ENCODE results near the gene ZC3H4.

Gene ZC3H4

GRCh38 chr19:47133021-47133471 is 19.5 kb upstream of the ZC3H4 start:
- no peak for DNase-seq (ENCODE audit: low read depth, low spot score)

- DNase-seq (ENCODE audit: low read depth, low spot score) = no peak
Observed at GRCh38 chr19:47132194-47132852, 18.7 kb upstream of the ZC3H4 start.

- peak; percentile 83 for DNase-seq (ENCODE audit: low read depth, low spot score)
Observed at GRCh38 chr19:47130589-47131227, 17.1 kb upstream of the ZC3H4 start, which contains the start of gene SAE1. Gene SAE1, plus strand, starts transcription at chr19:47130835. Its CDS starts 96 bp downstream, at chr19:47130931.

GRCh38 chr19:47130120-47130588 is 16.6 kb upstream of the ZC3H4 start:
- no peak for DNase-seq (ENCODE audit: low read depth, low spot score)

GRCh38 chr19:47129579-47129978 is 16.0 kb upstream of the ZC3H4 start:
- no peak for DNase-seq (ENCODE audit: low read depth, low spot score)

- DNase-seq (ENCODE audit: low read depth, low spot score) = no peak
Observed at GRCh38 chr19:47125669-47125938, 12.0 kb upstream of the ZC3H4 start.

GRCh38 chr19:47124937-47125668 is 11.5 kb upstream of the ZC3H4 start:
- DNase-seq (ENCODE audit: low read depth, low spot score) = no peak

- DNase-seq (ENCODE audit: low read depth, low spot score) = no peak
Observed at GRCh38 chr19:47123406-47123805, 9.8 kb upstream of the ZC3H4 start.

GRCh38 chr19:47122359-47123335 is 9.1 kb upstream of the ZC3H4 start:
- no peak for DNase-seq (ENCODE audit: low read depth, low spot score)

GRCh38 chr19:47120470-47121067 is 7.0 kb upstream of the ZC3H4 start:
- DNase-seq (ENCODE audit: low read depth, low spot score) = no peak

GRCh38 chr19:47113850-47114651 is 475 bp upstream of the ZC3H4 start:
- DNase-seq (ENCODE audit: low read depth, low spot score) = no peak

- DNase-seq (ENCODE audit: low read depth, low spot score) = peak; percentile 76
Observed at GRCh38 chr19:47112166-47112996, 1.2 kb downstream of the ZC3H4 start.

GRCh38 chr19:47111682-47112165 is 1.9 kb downstream of the ZC3H4 start:
- DNase-seq (ENCODE audit: low read depth, low spot score) = no peak

- DNase-seq (ENCODE audit: low read depth, low spot score) = no peak
Observed at GRCh38 chr19:47111006-47111621, 2.5 kb downstream of the ZC3H4 start.

- no peak for DNase-seq (ENCODE audit: low read depth, low spot score)
Observed at GRCh38 chr19:47110521-47111005, 3.0 kb downstream of the ZC3H4 start.

- DNase-seq (ENCODE audit: low read depth, low spot score) = peak; percentile 45
Observed at GRCh38 chr19:47109541-47110375, 3.8 kb downstream of the ZC3H4 start.

- no peak for DNase-seq (ENCODE audit: low read depth, low spot score)
Observed at GRCh38 chr19:47109177-47109540, 4.4 kb downstream of the ZC3H4 start.

Measured in activated CD4-positive, CD25-positive, alpha-beta regulatory T cell treated with anti-CD3 and anti-CD28 coated beads, Interleukin-2, amount 50 U/mL, for 16 hours (primary cell).